CD4-positive, alpha-beta T cell treated with Interleukin-17A for 4 hours (primary cell): ENCODE results near the gene SMIM45.

ENCODE experiments used
- DNase-seq: peaks from one replicate; pipeline ENCODE4 v3.0.0-alpha.2; 2020; ENCODE audit warnings: mixed read lengths

Gene SMIM45

DNA sequence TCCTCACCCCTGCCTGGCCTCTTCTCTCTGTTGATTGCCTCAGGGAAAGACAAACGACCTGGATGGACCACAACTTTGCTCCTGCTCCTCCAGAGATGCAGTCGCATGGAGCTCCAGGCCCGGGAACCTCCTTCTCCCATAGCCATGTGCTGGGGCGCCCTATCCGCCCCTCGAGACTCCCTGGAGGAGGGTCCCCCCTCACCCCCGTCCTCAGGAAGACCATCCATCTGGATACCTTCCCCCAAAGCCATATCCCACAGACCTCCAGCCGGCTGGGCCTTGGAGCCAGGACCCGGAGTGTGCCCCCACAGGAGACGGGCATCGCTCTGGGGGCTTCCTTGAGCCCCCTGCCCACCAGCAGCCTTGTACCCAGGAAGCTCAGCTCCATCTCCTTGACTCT, 19.5 kb downstream of the SMIM45 start:
- no peak for DNase-seq

DNA sequence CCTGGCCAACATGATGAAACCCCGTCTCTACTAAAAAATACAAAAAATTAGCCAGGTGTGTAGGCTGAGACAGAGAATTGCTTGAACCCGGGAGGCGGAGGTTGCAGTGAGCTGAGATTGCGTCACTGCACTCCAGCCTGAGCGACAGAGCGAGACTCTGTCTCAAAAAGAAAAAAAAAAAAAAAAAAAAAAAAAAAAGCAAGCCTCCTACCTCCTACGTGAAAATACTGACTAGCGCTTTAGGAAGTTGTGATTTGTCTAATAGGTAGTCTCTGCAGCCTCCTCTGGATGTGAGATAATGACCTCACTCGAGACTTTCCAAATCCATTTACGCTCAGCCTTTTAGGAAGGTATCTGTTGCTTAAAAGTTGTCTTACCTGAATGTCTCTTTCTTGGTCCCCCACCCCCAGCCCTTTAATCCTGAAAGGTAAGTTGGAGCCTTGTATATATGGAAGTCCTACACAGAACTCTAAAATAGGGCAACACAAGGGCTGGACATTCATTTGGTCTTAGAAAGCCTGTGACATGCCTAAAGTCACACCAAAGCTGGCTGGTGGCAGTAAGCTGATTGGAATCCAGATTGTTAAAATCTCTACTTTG, 22.8 kb downstream of the SMIM45 start:
- no peak for DNase-seq

DNA sequence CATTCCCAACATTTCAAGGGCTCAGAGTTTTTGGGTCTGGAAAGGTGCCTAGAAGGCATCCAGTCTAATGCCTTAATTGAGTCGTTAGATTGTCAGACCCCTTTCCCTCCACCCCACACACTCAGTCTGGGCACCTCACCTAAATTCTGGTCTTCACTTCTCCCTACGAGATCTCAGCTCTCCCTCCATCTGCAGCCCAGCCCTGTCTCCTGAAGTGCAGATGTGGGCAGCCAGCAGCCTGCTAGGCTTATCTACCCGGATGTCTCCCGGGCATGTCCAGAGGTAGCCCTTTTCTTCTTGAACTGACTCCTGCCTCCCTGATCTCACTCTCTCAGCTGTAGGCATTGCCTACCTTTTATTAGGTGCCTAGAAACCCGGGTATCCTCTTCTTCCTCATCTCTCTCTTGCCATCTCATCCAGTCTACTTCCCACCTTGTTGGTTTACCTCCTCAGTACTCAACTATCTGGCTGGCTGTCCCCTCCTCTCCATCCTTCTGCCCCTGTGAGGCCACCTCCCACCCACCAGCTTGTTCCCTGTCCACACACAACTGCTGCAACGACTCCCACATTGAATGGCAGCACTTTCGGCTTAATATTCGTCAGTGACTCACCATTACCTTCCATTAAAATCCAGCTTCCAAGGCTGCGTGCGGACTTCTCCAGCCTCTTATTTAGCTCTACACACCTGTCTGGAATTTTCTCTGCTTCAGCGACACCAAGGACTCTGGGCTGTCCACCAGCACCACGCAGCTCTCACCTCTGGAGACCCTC, 23.5 kb downstream of the SMIM45 start:
- DNase-seq: no peak

DNA sequence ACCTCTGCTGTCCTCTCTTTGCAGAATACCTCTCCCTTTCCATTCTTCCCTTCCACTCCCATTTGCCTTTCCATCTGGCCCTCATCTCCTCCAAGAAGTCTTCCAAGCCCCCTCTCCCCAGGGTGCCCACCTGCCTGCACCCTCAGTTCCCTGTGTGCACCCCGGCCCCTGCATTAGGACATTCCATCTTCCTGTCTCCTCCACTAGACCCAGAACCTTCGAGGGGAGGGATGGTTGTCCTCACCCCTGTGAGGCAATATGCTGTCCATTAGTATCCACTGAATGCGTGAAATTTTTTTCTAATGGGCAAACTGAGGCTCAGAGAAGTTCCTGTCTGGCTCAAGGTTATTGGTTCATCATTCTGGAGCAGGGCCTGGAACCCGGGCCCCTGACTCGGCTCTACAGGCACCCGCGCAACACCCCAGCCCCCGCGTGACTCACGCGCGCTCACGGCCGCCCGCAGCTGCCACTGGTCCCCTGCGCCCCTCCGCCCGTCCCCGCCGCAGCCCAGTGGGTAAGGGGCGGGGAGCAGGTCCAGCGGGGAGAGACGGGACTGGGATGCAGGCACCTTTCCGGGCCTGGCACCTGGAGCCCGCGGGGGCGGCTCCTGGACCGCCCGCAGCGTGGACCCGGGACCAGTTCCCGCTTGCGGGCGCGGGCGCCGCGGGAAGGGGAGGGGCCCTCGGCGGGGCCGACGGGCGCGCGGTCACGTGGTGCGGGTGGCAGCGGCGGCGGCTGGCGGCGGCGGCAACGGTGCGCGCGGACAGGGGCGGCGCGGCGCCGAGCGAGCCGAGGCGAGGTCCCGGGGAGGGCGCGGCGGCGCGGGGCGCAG, 24.3 kb downstream of the SMIM45 start:
- peak; percentile 65 for DNase-seq

DNA sequence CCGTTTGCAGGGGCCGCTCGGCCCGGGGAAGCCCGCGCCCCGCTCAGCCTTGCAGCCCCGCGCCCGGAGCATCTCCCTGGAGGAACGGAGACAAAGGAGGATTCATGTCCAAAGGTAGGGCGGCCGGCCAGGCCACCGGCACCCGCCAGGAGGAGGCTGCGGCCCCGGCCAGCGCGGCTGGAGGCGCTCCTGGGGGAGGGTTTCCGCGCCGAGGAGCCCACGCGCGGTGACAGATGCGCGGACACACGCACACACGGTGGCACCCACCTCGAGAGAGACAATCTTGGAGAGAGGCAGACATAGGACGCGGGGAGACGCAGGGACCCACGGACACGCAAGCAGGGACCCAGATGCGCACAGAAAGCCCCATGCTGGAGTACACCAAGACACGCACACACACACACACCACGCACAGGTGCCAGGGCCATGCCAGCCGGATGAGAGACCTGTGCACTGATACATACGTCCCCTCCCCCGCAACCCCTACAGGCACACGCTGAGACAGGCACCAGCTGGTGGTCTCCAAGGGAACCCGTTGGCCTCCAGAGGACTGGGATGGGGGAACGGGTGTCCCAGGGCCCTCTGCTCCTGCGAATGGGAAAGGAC, 25.1 kb downstream of the SMIM45 start:
- peak; percentile 34 for DNase-seq

DNA sequence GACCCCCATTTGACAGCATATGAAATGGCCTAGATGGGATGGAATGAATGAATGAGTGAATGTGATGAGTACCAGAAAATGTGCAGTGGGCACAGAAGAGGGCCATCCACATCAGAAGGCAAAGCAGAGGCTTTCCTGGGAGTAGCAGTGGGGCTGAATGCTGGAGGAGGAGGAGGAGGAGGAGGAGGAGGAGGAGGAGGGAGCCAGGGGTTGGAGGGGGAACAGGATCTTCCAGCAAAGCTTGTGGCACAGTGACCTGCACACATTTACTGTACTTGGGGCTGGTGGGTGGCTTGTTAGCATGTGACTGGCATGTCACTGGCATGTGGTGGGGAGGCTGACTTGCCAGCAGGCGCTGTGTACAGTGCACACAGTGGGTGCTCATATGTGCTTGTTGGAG, 26.8 kb downstream of the SMIM45 start:
- no peak for DNase-seq

DNA sequence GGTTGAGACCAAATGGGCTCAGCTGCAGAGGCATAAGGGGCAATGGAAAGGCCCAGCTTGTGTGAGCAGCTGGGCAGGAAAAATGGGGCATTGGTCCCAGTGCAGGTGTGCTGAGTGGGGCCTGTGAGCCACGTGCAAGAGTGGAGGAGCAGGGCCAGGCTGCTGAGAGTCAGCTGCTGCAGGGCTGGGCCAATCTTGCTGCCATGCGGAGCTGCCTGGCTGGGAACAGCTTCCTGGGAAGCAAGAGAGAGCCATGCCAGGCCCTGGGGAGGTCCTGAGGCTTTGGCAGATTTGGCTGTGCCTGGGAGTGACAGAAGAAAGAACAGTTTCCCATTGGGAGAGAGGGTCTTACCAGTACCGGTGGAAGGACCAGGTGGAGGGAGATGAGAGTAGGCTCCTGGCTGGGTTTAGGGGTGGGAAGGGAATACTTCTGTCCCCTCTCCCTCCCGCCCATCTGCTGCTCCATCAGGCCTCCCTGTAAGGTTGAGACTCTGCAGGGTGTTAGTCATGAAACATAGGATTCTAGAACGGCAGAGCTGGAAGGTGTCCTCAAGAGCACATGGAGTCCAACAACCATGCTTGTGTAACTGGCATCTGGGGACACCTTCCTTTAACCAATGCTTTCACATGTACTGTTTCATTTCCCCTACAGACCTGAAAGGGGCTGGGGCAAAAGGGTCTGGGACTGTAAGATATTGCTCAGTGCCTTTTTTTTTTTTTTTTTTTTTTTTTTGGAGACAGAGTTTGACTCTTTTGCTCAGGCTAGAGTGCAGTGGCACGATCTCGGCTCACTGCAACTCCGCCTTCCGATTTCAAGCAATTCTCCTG, 27.7 kb downstream of the SMIM45 start:
- DNase-seq: no peak

DNA sequence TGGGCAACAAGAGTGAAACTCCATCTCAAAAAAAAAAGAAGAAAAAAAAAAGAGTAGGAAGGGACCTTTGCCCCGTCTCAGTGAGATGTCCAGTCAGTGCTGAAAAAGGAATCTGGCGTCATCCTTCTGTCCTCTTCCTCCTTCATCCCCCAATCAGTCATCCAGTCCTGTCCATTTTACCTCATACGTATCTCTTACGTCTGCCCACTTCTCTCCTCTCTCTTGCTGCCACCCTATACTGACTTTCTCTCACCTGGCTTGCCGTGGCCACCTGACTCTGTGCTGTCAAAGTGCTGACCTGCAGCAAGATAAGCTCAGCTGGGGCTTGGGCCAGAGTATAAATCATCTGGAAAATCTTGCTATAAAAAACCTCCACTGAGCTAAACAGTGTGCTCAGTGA, 30.9 kb downstream of the SMIM45 start:
- DNase-seq: no peak

DNA sequence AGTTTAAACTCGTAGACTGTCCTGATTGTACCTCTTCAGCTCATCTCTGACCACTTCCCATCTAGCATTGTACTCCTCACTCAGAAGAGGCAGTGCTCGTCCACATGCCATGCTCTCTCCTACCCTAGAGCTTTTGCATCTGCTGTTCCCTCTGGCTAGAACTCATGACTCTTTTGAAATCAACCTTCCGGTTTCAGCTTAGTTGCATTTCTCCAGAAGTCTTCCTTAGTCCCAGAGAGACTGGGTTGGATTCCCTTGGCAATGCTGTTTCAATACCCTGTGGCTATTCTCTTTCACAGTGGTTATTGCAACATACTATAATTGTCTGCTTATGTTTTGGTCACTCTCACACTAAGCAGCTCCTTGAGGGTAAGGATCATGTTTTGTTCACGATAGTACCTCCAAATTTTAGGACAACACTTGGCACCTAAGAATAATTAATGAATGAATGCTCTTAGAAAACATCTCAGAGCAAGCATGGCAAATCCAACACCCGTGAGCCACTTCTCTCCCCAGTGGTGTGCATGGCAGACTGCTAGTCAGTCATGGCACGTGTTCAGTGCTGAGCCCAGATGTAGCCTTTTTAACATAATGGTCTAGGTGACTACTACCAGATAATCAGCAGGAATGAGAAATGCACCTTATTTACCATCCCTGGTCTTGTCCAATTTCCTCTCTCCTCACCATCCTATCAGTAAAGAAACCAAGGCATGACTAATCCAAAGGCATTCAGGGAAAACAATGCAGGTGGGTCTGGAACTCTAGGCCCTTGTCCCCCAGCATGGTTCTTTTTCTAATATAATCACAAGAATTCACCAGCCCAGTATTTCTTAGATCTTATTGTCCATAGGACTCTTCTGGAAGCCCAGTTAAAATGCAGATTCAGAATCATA, 31.8 kb downstream of the SMIM45 start:
- DNase-seq: no peak

DNA sequence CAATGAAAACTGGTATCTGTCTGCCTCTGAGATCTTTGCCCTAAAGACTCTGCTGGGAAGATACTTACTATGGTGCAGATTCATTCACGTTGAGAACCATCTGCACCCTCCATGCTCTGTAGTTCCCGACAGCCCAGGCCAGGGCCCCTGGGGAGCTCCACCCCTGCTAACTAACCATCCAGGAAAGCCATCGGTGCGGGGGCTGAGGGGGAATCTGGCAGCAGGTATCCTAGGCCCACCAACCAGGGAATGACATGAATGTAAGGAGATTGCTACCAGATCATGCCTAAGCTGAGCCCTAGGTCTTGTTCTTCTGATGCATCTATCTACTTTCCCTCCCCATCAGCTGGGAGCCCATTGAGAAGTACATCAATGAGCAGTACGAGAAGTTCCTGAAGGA, 35.3 kb downstream of the SMIM45 start:
- no peak for DNase-seq

DNA sequence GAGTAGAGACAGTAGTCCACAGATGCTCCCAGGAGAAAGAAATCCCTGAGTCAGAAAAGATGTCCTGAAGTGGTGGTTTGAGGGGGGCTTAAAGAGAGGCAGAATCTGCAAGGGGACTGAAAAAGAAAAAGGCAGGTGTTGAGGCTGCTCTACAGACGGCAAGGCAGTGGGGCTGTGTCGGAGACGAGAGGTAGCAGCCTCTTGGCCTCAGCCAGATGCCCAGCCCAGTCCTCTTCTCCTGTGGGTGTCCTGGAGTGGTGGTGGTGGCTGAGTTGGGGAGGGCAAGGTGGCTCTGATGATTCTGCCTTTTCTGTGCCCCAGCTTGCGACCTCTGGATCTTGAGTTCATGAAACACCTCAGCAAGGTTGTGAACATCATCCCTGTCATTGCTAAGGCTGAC, 37.3 kb downstream of the SMIM45 start:
- no peak for DNase-seq

DNA sequence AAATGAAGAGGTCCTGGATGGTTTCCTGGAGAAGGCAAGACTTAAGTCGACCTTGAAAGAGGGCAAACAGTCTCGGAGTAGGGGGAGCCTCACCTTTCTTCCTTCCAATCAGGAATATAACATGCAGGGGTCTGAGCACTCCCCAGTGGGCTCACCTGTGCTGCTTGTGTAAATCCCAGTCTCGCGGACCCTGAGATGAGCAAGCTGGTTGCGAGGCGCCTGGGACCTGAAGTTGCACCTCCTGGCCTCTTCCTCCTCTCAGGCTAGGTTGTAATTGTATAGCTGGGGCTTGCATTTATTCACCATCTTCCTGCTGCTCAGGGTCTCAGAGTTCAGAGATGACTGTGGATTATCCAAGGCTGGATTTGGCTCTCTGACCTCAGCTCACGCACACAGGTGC, 39.2 kb downstream of the SMIM45 start:
- DNase-seq: no peak

DNA sequence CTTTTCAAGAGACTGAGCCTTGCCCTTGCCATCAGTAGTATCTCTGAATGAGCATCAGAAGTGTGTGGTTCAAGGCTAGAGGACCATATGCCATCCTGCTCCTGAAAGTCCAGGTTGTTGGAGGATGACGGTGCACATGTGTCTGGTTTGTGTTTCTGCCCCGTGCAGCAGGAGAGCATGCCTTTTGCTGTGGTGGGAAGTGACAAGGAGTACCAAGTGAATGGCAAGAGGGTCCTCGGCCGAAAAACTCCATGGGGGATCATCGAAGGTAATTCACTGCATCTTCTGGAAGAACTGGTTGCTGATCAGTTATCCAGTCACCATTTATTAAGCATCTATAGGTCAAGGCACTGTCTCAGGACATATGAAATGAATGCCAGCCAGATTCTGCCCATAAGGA, 40.5 kb downstream of the SMIM45 start:
- no peak for DNase-seq

DNA sequence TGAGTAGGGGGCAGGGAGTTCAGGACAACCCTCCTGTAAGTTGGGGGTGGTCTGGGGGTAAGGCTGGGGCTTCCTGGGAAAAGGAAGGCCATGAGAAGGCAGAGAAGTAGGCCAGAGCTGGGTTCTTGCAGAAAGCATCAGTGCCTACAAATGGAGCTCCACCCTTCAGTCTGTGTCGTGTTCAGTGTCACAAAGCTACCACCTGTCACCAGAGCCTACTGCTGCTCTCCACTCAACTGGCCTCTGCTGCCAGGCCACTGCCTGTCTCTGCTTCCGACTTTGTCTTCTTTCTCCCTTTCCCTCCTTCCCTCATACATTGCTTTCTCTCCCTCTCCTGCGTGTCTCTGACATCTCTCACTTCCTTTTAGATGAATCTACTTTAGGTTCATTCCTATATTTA, 43.3 kb downstream of the SMIM45 start:
- no peak for DNase-seq

DNA sequence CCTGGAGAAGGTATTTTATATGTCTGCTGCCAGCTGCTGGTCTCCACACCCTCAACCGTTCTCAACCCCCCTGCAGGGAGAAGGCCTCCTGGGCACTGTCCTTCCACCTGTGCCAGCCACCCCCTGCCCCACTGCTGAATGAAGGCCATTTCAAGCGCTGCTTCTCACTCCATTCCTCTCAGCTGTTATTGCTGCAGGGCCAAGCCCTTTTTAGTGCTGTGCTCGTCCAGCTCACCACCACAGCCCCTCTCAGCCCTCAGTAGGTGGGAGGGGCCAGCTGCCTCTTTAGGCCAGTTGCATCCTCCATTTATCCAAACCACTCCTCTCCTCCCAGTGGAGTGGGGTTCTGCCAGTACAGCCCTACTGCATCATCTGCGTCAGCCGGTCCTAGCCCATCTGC, 44.9 kb downstream of the SMIM45 start:
- no peak for DNase-seq

DNA sequence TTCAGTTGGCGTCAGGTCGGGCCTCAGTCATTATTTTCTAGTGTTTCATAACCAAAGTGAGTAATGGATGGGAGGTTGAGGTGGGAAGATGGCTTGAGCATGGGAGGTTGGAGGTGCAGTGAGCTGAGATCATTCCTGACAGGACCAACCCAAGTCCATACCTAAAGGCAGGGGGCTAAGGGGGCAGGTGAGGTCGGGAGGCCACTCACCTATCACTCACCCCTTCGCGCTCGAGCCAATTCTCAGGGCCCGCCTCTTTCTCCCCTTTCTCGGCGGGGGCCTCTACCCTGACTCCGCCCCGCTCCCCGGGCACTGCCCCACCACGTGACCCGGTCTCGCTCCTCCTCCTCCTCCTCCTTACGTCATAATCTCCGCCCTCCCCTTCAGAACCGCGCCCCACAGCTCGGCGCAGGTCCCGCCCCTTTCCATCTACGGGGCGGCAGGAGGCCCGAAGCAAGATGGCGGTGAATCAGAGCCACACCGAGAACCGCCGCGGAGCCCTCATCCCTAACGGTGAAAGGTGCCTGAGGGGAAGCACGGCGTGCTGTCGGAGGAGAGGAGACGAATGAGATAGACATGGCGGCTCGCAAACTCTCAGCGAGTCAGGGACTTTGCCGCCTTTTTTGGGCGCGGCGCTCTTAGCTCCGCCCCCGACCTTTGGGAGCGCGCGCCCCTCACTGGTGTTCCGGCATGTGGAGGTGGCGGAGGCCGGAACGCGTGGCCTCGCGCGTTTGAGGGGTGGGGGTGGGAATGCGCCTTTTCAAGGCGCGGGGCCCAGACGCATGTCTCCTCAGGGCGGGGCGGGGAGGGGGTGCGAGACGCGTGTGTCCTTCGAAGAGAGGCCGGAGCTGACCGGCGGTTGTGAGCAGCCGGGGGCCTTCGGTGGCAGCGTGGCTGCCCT, 46.7 kb downstream of the SMIM45 start, which contains the start of gene WBP2NL:
Gene WBP2NL, plus strand, starts transcription at position 428 of the 901 bp plus-strand sequence. Its CDS starts 31 bp downstream, at position 459.
- peak; percentile 91 for DNase-seq

DNA sequence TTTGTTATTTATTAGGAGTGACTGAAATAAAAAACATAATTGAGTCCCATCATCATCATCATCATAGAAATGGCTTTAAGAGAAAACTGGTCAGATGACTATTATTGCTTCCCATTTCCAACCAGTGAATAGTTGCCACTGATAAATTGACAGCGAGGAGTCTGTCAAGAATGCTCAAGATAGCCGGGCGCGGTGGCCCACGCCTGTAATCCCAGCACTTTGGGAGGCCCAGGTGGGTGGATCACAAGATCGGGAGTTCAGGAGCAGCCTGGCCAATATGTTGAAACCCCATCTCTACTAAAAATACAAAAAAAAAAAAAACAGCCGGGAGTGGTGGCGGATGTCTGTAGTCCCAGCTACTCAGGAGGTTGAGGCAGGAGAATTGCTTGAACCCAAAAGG, 48.5 kb downstream of the SMIM45 start:
- no peak for DNase-seq

DNA sequence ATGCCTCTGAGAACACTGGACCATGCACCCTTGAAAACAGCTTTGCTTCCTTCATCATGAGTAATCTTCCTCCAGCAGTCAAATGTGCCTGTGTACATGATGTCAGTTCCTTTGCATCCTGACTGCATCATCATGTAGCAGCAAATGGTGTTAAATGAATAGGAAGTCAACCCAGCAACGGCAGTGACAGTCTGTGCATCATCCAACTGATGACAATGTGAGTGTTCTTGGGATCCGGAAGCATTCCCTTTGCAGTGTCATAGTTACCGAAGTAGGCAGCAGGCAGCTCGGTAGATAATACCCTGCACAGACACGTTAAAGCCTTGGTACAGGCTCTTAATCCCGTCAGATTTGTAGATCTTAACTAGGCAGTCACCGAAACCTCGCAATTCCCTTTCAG, 49.2 kb downstream of the SMIM45 start:
- DNase-seq: no peak

DNA sequence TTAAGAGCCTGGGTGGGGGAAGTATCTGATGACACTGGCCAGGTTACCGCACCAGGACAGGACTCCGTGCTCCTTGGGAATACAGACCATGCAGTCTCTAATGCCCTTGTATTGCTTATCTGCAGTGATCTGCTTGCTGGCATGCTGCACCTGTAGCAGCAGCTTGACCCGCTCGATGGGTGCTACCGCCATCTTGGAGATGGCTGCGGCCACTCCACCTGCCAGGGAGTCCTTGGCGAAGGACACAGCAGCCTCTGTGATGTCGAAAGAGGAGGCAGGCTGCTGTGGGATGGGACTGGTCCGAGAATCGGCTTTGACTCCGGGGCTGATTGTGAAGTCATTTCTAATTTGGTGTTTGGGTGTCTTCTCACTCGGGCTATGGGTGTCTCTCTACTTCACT, 49.8 kb downstream of the SMIM45 start:
- DNase-seq: no peak

DNA sequence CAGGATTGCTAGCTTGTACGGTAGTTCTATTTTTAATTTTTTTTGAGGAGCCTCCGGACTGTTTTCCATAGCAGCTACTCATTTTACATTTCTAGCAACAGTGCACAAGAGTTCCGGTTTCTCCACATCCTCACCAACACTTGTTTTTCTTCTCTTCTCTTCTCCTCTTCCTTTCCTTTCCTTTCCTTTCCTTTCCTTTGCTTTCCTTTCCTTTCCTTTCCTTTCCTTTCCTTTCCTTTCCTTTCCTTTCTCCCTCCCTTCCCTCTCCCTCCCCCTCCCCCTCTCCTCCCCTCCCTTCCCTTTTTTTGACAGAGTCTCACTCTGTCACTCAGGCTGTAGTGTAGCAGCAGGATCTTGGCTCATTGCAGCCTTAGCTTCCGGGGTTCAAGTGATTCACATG, 56.0 kb downstream of the SMIM45 start:
- DNase-seq: no peak
